Transverse colon (tissue), 4 donors: ENCODE data around the gene ANKRD1.

Experiments used
- POLR2A ChIP-seq: fragments of 450-650 bp; IDR thresholded peaks from one replicate; pipeline ENCODE4 v1.6.1; 2016; ENCODE audit warnings: antibody characterized with exemption, mild to moderate bottlenecking, moderate library complexity
- POLR2AphosphoS5 ChIP-seq, 3 donors: sonication (generic); formaldehyde crosslinking; IDR thresholded peaks; one replicate each; pipeline ENCODE4 v1.6.1; 2016; ENCODE audit warnings: antibody characterized with exemption in 3 of 3
- TF ChIP-seq, protein P1 (sequence below), 5 experiments: fragments of 200-600 bp in 3 of 5; fragments of 450-650 bp in 2 of 5; sonication (generic) in 3 of 5; IDR thresholded peaks; 1 replicate in 2 of 5; 2 replicates in 3 of 5; pipeline ENCODE4 v1.5.1; 2016 to 2017; ENCODE audit warnings: antibody characterized with exemption in 5 of 5, inconsistent platforms in 3 of 5, mild to moderate bottlenecking in 2 of 5, moderate library complexity in 1 of 5

DNA sequence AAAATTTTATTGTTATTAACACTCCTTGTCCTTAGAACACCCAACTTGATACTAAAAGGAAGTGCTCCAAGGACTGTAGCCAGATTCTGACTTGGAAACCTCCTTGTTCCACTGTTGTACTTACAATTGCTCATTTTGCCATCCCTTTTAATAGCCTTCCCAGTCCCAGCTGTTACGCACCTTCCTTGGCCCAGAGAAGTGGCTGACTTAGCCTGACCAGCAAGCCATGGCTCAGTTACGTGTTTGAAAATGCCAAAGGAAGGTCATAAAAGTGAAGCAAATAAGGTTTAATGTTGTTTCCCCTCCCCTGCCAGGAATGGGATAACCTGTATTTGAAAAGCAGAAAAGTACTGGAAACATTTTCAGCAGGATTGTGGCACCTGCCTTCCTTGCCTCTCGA lies 3.7 kb upstream of the ANKRD1 start:
- TF ChIP-seq, protein P1, sequence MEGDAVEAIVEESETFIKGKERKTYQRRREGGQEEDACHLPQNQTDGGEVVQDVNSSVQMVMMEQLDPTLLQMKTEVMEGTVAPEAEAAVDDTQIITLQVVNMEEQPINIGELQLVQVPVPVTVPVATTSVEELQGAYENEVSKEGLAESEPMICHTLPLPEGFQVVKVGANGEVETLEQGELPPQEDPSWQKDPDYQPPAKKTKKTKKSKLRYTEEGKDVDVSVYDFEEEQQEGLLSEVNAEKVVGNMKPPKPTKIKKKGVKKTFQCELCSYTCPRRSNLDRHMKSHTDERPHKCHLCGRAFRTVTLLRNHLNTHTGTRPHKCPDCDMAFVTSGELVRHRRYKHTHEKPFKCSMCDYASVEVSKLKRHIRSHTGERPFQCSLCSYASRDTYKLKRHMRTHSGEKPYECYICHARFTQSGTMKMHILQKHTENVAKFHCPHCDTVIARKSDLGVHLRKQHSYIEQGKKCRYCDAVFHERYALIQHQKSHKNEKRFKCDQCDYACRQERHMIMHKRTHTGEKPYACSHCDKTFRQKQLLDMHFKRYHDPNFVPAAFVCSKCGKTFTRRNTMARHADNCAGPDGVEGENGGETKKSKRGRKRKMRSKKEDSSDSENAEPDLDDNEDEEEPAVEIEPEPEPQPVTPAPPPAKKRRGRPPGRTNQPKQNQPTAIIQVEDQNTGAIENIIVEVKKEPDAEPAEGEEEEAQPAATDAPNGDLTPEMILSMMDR (IDR thresholded peaks at IDR 0.05) = no peak
- no peak for TF ChIP-seq POLR2A
- TF ChIP-seq POLR2AphosphoS5 (IDR thresholded peaks at IDR 0.05) = no peak
